Stimulated activated CD8-positive, alpha-beta memory T cell treated with anti-CD3 and anti-CD28 coated beads, Interleukin-2, amount 100 ng/mL, for 1 hour (primary cell): ENCODE data around the gene ARPC1A.
"Not testable (repeated sequence)": the region's sequence is repeated elsewhere in the genome, so short reads cannot be mapped to it uniquely, and the experiment has no call there.

Source experiments
- DNase-seq, 2 donors: peaks; one replicate each; pipeline ENCODE4 v3.0.0-alpha.2; 2020; ENCODE audit warnings: low read depth in 2 of 2

The ARPC1A gene

DNA sequence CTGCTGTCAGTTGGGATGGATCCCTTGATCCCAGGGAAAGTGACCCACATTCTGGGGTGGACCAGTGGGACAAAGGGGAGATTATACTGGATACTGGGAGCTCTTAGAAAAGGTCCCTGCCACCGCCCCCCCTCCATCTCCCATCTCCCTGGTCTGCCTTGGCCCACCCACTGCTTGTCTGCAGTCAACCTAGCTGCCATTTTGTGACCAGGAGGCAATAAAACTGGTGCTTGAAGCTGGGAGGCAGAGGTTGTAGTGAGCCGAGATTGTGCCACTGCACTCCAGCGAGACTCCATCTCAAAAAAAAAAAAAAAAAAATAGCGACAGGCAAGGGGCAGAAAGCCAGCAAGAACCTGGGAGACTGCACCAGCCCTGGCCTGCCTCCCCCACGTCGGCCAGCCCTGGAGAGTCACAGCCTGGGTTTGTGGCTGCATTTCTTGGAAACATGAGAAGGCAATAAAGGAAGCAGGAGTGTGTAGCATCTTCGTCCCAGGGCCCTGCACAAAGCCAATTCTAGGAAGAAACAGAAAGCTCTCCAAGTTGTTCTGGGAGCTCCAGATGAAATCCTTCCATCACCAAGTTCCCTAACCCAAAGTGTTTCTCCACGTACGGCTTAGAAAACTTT, 44.2 kb downstream of the ARPC1A start:
- DNase-seq: no peak

- no peak for DNase-seq
Observed at GRCh38 chr7:99371376-99371920, 45.8 kb downstream of the ARPC1A start.

- DNase-seq: no peak
Observed at GRCh38 chr7:99372275-99373090, 46.8 kb downstream of the ARPC1A start.

GRCh38 chr7:99373091-99374066, 47.7 kb downstream of the ARPC1A start:
- no peak for DNase-seq

DNA sequence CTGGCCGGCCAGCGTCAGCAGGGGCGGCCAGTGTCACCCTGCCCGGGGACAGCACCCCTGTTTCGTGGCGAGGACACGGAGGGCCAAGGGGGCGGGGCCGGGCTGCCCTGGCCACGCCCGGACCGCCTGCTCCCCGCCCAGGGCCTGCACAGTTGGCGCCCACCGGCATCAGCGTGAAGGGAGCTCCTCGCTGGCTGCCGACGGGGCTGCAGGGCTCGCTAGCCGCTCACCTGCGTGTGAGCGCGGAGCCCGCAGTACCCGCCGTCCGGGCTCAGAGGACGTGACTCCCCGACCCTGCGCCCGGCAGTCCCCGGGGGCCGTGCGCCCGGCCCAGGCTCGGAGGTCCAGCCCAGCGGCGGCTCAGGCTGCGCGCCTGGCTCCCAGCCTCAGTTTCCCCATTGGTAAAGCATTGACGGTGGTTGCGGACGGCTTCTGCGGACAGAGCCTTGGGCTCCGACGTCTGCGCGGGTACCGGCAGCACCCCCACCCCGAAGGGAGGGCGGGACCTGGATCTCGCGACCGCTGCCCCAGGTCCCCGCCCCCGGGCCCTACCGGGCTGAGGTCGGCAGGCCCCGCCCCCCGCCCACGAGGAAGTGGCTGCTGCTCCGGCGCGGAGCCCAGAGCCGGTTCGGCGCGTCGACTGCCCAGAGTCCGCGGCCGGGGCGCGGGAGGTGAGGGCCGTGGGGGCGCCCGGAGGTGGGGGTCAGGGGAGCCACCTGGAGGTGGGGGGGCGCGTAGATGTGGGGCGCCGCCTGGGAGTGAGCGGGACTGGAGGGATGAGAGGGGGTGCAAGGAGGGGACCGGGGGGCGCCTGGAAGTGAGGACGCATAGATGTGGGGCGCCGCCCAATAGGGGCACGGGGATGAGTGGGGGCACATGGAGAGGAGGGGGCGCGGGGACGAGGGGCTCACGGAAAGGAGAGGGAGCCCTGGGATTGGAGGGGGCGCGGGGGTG, 48.7 kb downstream of the ARPC1A start, which contains the start of gene ARPC1B:
TSS of gene ARPC1B (plus strand) at position 620 of the 954 bp plus-strand sequence. CDS start 10,985 bp downstream, outside the sequence.
- peak; percentile 56 to 75 for DNase-seq

- peak in 1 of 2 donors; percentile 39 for DNase-seq
Observed at GRCh38 chr7:99375070-99375807, 49.5 kb downstream of the ARPC1A start.

GRCh38 chr7:99379043-99379577, 53.4 kb downstream of the ARPC1A start:
- no peak for DNase-seq

DNA sequence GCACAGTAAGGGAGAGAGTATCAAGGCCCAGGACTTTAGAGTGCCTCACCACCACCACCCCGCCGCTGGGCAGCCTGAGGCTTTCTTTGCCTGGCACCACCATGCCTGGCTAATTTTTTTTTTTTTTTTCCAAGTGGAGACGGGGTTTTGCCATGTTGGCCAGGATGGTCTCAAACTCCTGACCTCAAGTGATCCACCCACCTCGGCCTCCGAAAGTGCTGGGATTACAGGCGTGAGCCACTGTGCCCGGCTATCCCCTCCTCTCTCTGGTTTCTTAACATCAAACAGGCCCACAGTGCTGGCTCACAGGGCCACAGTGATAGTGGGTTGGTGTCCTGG, 54.0 kb downstream of the ARPC1A start:
- DNase-seq: not testable (repeated sequence)

GRCh38 chr7:99380032-99380822, 54.5 kb downstream of the ARPC1A start:
- no peak for DNase-seq

DNA sequence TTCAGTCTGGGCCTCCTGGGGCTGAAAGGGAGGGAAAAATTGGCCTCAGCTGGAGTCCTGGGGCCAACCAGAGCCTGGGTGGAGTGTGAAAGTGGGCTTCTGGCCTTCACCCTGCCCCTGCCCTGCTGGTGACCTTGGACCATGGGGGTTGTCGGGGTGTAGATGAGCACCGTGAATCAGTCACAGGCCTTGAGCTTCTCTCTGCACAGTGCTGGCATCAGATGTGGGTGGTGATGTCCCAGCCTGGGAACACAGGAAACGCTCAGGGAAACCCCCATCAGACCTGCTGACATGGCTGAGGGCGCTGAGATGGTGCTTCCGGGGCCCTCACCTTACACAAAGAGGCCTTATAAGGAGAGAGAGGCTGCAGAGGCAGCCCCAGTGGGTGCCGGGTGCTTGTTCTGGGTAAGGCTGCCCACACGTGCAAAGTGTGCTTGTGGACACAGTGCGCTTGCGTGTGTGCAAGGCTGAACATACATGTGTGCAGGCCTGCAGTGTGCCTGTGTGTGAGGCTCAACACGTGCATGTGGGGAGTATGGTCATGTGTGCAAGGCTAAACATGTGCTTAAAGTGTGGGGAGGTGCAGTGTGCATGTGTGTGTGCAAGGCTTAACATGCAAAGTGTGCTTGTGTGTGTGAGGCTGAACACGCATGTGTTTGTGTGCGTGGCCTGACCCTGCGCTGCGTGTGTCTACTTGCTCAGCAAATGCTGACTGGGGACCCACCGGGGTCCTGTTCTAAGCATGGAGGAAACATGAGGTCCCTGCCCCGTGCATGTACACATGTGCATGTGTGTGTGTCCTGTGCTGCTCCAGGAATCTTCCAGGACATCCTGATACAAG, 55.3 kb downstream of the ARPC1A start:
- DNase-seq: peak; percentile 73 to 75

DNA sequence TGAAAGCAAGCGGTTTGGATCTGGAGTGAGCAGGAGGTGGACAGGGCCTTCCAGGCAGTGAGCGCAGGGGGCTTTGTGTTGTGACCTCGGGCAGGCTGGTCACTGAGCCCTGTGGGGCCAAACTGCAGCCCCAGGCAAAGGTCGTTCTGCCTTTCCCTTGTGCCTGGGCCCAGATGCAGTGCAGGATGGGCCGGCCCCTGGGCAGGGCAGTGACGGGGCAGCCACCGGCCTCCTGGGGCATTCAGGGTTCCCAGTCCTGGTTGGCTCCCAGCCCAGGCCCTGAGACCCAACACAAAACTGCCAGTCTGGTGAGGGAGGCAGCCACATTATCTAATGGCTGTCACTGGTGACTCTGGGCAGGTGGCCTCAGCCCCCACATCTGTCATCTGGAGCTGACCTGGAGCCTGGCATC, 56.0 kb downstream of the ARPC1A start:
- DNase-seq: no peak

DNA sequence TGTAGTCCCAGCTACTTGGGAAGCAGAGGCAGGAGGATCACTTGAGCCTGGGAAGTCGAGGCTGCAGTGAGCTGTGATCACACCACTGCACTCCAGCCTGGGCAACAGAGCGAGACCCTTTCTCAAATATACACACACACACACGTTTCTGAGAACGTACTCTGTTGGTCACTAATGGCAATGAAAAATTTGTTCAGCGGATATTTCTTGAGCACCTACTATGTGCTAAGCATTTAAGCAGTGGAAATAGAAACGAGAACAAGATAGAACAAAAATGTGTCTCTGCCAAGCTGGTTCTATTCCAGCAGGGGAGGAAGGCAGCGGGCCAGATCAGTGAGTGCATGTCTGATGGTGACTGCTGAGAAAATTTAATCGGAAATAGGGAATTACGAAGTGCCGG, 57.5 kb downstream of the ARPC1A start:
- no peak for DNase-seq

DNA sequence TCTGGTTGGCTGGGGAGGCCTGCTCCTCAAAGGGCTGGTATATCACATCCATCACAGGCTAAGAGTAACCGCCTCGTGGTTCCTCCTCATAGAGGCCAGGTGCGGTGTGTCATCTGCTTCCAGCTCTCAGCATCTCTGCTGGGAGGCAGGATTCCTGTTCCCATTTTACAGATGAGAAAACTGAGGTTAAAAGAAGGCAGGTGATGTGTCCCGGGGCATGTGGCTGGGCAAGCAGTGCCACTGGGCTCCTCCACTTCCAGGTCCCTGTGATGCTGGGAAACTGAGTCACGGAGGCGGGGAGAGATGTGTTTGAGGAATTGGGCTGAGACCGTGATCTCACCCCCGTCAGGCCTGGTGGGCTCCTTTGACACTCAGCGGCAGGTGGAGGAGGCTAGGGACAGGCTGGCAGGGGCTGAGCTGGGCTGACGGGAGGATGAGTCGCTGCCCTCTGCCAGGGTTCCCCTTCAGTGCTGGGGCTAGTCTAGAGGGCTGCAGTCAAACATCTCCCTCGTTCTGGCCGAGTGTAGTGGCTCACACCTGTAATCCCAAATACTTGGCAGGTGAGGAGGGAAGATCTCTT, 58.2 kb downstream of the ARPC1A start:
- no peak for DNase-seq

GRCh38 chr7:99384523-99384922, 58.8 kb downstream of the ARPC1A start:
- no peak for DNase-seq

DNA sequence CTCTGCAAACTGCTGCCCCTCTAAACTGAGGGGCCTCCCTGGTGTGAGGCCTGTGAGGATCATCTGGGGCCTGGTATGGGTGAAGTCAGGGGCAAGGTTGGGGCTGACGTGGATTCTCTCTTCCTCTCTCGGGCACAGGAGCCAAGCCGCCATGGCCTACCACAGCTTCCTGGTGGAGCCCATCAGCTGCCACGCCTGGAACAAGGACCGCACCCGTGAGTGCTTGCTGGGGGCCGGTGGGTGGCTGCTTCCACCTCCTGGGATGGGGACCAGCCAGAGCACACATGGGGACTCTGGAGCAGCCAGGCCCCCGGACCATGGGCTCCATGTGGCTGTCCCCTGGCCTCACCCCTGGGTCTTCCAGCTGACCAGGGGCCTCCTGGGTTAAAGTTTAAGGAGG, 59.9 kb downstream of the ARPC1A start:
- DNase-seq: no peak

GRCh38 chr7:99386584-99387238, 61.0 kb downstream of the ARPC1A start:
- DNase-seq: no peak

DNA sequence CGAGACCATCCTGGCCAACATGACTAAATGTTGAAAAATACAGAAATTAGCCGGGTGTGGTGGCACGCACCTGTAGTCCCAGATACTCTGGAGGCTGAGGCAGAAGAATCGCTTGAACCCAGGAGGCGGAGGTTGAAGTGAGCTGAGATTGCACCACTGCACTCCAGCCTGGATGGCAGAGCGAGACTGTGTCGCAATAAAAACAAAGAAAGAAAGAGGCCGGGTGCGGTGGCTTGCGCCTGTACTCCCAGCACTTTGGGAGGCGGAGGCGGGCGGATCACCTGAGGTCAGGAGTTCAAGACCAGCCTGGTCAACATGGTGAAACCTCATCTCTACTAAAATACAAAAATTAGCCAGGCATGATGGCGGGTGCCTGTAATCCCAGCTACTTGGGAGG, 61.5 kb downstream of the ARPC1A start:
- DNase-seq: not testable (repeated sequence)
